NK-92 treated with Interleukin-12 subunit alpha and Interleukin-12 subunit beta, amount 100 ng/mL, for 24 hours (cell line): ENCODE data around the gene RAB9A.
A peak's percentile ranks its signal among the peaks of the same experiment; 100 is the strongest.
"Not testable (repeated sequence)": the region's sequence is repeated elsewhere in the genome, so short reads cannot be mapped to it uniquely, and the experiment has no call there.

Experiments used
- DNase-seq: peaks from one replicate; lab custom pipeline; 2025; lab: John Stamatoyannopoulos, UW

Gene RAB9A

DNA sequence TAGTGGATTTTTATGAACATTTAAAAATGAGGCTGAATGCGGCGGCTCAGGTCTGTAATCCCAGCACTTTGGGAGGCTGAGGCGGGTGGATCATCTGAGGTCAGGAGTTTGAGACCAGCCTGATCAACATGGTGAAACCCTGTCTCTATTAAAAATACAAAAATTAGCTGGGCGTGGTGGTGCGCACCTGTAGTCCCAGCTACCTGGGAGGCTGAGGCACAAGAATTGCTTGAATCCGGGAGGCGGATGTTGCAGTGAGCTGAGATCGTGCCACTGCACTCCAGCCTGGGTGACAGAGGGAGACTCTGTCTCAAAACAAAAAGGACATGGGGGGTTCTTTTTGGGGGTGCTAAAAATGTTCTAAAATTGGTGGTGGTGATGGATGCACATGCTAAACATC, 19.2 kb upstream of the RAB9A start:
- DNase-seq = not testable (repeated sequence)

DNA sequence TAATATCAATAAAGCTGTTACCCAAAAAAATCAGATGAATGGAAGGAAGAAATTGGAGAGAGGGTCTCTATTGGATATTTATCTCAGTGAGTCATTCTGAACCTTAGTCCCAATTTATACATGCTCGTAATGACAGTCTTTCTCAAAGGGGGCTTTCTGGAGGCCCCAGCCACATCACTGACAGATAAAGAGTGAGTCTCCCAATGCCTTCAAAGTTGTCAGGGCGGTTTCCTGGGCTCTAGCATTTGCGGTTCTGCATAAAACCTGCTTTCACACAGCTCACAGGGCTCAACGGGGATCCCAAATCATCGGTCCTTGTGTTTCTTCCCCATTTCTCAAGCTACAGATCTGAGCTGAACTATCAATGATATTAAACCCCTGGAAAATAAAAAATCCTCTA, 18.7 kb upstream of the RAB9A start:
- no peak for DNase-seq

DNA sequence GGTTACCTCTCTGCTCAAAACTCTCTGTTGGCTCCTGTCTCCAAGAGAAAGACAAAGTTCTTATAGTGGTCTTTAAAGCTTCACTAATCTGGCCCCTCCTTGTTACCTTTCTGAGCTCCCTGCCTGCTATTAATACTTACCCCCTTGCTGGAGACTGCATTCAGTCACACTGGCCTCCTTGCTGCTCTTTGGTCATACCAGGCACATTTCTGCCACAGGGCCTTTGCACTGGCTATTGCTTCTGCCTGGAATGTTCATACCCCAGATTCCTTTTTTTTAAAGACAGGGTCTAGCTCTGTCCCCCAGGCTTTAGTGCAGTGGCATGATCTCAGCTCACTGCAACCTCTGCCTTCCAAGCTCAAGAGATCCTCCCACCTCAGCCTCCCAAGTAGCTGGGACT, 15.9 kb upstream of the RAB9A start:
- no peak for DNase-seq

DNA sequence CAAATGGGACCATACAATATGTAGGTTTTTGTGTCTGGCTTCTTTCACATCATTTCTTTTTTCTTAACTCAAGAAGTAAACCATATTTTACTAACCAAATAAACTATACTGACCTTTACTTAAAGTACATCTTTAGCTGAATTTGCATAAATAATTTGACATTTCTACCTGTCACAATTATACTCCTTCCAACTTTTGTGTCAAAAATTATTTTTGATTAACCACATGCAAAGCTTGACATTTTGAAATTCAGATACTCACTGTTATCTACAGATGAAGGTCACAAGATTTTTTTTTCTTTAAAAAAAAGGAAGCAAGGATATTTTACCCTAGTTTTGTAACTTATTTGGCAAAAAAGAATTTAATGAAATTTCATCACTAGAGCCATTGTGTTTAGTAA, 12.0 kb upstream of the RAB9A start:
- DNase-seq = no peak

DNA sequence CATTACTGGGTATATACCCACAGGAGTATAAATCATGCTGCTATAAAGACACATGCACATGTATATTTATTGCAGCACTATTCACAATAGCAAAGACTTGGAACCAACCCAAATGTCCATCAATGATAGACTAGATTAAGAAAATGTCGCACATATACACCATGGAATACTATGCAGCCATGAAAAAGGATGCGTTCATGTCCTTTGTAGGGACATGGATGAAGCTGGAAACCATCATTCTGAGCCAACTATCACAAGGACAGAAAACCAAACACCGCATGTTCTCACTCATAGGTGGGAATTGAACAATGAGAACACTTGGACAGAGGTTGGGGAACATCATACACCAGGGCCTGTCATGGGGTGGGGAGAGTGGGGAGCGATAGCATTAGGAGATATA, 9.2 kb upstream of the RAB9A start:
- DNase-seq = not testable (repeated sequence)

DNA sequence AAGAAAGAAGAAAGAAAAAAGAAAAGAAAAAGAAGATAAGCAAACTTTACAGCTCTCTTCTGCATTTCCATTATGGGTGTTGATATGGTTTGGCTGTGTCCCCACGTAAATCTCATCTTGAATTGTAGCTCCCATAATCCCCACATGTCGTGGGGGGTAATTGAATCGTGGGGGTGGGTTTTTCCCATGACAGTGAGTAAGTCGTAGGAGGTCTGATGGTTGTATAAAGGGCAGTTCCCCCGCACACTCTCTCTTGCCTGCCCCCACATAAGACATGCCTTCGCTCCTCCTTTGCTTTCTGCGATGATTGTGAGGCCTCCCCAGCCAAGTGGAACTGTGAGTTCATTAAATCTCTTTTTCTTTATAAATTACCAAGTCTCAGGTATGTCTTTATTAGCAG, 7.3 kb upstream of the RAB9A start:
- DNase-seq = no peak

DNA sequence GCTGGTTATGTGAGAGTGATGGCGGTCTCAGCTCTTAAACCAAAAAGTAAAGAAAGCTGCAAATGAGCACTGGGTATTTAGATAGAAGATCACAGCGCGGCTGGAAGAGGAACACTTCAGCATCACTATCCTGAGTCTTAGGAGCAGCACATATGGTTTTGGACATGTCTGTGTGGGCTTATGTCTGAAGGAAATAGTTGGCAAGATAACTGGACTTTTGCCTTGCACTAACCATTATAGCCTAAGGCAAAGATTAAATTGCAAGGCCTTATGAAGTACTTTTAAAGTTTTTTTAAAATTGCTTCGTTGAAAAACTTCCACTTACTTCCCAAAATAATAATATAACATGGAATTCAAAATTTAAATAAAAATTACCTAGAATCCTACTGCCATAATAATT, 4.6 kb upstream of the RAB9A start:
- DNase-seq = no peak

DNA sequence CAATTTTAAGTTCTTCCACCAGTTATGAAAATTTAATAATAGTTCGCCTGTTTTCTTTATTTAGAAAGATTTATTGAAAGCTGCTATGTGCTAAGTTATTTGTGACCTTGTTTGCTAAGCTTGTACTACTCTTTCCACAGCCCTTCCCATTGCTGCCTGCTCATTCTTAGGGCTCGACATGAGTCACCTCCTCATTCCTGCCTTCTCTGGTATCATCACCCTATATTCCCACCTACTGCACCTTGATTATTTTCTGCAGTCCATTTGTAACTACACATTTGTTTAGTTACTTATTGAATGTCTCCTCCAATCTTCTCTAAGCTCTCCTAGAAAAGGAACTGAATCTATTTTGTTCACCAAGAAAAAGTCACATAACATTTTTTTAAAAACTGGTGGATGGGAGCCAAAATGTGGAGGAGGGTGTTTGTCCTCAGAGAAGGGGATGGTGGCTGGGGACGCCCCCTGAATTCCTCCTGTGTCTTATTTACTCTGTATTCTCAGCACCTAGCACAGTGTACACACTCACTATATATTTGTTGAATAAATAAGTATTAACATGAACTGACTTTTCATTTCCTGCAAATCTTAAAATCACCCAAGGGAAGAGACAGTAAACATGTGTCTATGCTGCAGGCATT, 3.7 kb upstream of the RAB9A start:
- no peak for DNase-seq

DNA sequence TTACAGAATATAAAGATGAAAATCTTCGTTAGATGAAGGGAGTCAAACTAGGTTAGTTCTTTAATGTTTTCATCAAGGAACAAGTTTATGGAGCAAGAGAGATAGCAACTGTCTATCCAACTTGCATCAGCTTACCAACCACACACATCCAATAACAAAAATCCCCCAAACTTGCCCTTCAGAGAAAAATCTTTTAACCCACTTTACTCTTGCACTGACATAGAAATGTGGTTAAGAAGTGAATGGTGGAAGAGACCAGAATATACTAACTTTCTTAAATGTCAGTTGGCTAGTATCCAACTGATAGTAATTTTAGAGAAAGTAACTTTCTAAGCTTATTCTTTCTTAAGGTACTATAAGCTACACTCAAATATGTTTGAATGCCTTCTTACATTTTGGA, 1.7 kb upstream of the RAB9A start:
- no peak for DNase-seq

DNA sequence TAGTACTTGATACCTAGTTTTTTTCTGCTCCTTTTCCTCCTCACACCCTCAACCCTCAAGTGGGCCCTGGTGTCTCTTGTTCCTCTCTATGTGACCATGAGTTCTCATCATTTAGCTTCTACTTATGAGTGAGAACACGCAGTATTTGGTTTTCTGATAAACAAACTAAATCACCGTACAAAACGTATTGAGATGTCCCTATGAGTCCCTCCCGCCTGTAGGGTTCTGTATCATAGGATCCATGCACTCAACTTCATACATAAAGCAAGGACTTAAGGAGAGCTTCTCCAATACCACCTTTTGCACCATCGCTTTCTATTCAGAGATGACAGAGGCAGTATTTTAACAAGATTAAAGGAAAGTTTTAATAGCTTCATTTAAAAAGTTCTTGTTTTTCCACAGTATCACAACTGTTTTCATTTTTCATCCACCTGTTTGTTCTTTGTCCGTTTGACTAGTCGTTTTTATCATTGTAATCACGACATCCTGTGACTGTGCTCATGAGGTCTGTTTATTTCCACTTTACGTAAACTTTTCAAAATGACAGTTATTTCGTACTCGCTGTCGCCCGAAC, 457 bp upstream of the RAB9A start:
- no peak for DNase-seq

DNA sequence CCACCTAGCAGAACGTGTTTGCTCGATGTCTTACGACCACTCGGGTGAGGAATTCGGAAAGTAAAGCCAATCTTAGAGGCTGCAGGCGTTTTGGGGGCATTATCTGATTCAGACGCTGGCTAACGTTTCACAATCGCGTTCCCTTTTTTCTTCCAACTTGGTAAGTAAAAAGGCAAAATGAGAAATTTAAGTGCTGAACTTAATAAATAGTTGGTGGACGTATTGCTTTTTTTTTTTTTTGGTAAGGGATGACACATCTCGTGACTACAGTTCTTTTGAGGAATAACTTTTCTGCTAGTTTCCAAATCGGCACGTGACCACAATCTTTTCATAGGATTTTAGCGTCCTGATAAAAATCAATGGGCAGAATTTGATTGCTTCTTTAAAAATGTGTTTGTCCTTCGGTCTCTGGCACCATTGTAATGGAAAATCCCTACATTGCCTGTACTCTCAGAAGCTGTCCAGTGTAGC, 848 bp downstream of the RAB9A start:
- no peak for DNase-seq

DNA sequence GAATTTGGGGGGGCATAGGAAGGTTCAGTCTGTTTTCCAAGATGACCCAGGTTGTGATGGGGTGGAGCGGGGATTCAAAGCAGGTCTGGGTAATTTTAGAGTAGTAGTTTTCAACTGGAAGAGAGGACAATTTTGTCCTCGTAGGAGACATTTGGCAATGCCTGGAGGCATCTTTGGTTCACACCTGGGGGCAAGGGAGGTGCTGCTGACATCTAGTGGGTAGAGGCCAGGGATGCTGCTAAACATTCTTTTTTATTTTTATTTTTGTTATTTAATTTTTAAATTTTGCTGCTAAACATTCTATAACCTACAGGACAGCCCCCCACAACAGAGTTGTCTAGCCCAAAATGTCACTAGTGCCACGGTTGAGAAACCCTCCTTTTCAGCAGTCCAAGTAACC, 1.9 kb downstream of the RAB9A start:
- DNase-seq = peak; percentile 1

DNA sequence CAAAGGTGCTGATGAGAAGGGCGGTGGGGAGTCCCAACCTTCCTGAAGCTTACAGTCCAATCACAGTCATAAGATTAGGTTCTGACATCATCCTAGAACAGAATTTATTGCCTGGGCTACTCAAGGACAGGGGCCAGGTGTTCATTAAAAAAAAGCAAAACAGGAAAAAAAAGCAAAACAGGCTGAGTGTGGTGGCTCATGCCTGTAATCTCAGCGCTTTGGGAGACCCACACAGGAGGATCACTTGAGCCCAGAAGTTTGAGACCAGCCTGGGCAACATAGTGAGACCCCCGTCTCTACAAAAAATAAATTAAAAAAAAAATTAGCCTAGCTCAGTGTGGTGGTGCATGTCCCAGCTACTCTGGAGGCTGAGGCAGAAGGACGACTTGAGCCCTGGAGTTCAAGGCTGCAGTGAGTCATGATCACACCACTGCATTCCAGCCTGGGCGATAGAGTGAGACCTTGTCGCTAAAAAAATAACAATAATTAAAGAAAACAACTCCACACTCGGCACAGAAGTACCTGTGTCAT, 3.0 kb downstream of the RAB9A start:
- DNase-seq = no peak

DNA sequence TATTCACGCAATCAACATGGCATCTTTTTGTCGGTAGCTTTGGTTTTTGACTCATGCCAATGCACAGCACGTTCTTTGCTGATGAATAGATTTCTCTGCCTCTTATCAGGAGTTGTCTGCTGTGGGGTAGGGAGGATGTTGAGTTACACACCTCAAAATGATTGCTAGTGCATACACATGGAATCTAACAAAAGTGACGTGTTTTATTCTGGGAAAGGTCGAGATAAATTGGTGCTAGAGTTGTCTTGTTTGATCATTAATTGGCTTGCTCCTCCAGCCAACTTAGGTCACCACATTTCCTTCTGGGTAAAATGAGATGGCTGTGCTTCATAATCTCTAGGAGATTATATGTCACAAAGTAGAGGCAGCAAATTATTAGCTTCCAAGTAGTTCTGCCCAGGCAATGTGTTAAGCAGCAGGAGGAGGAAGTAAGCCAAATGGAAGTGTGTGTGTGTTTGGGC, 3.9 kb downstream of the RAB9A start:
- DNase-seq = no peak

DNA sequence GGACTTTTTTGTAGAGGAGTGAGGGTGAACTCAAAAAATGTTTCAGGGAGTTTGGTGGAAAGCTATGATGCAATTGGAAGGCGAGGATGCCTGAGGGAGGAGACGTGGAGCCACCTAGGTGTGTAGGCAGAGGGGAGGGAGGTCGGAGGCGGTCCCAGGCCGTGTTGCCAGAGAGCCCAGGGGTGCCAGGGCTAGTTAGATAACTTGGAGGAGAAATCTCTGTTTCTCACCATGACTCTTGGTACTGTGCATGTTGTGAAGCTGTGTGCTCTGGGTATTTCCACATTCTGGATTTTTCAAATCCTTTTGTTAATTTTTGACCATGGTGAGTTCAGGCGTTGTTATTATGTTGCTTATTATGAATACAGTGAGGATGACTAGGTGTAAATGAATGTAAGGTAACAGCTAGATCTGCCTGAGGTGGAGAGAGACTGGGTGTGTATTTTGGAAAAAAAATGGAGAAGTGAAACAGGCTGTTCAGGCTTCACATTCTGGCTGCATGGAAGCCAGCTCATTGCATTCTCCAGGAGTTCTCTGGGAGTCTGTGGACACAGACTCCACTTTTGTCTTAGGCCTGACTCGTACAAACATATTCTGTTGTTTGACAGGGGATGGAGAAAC, 4.5 kb downstream of the RAB9A start:
- DNase-seq = no peak

DNA sequence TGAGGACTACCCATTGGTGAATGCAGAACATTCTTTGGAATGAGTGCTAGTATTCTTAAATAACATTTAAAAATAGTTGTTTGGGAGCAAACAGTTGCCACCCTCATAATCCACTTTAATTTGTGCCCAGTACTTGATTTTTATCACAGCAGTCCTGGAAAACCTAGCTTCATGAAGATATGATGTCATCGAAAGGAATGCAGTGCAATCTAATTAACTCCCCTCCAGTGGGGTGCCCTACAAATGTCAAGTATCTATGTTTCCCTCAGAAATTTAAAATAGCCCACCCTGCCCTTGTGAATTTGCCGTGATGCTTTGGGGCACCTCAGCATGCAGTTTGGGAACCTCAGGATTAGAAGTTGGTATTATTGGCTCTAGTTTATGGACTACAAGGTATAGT, 5.4 kb downstream of the RAB9A start:
- no peak for DNase-seq

DNA sequence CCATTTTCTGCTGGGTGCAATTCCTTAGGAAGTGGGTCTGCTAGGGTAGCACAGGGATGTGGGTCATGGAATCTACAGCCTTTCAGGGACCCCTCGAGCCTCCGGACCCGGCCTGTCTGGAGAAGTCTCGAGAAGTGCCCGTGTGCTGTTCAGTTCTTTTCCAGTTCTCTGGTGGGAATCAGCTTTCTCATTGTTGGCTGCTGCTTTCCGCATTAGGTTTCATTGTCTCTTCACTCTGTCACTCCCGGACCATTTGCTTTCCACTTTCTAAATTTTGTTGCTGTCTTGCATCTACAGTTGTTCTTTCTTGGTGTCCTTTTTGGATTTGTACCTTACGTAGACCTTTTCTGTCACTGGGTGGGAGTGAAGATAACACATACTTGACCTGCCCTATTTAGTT, 6.1 kb downstream of the RAB9A start:
- no peak for DNase-seq

DNA sequence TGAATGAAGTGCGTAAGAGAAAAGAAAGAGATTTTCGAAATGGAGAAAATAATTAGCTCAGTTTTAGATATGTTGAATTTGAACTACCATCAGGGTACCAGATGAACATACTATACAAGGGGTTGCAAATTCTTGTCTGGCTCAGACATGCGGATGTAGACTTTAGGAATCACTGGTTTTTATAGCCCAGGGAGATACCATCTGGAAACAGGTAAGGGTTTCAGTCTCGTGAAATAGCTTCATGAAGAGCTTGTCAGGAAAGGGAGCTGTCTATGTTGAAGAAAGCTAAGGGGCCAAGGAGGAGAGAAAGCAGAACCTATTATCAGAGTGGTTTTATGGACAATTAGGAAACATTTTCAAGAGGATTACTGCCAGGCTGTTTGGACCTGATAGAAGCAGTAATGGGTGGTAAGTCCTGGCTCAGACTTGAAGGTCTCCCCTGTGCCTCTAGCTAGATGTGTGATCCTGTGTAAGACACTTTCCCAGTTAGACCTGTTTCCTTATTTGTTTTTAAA, 6.7 kb downstream of the RAB9A start:
- DNase-seq = no peak

DNA sequence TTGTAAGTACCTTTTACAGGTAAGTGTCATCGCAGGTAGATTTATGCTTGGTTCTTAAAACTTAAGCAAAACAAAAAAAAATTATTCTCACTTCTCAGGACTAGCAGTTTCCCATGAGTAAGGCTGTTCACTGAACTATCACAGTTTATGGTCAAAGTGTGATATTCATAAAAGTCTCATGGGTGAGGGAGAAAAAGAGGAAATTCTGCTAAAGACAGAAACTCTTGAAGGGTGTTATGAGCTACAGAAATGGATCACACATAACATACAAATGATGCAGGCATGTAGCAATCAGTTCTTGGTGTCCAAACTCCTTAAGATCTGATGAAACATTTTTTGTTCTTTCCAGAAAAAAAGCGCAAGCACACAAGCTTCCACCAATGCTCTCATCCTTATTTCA, 8.5 kb downstream of the RAB9A start:
- no peak for DNase-seq

DNA sequence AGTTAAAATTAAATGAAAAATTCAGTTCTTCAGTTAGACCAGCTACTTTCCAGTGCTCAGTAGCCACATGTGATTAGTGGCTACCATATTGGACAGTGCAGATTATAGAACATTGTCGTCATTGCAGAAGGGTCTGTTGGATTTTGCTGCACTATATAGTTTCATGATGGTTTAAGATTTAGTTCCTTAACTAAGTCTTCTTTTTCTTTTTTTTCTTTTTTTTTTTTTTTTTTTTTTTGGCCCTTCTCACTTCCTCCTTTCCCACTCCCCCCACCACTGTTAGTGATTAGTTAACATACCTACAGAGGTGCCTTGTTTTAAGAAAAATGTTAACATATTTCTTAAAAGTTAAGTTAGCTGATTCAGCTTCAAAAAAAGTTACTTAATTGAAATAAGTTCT, 9.0 kb downstream of the RAB9A start:
- no peak for DNase-seq

DNA sequence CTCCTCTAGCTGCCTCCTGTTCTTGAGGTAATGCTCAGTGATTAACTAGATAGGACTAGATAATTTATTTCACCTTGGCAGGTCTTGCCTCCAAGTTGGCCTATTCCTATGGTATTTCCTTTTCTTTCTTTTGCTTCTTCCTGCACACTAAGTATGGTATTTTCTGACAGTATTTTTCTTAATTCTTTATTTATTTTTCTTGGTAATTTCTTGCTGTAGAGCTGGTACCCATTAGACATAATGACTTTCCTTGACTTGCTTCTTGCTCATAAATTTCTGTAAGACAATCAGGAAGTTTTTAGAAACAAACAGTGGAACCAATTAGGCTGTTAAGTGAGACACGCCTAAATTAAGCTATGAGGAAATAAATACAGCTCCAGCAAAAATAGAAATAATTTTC, 9.5 kb downstream of the RAB9A start:
- no peak for DNase-seq

DNA sequence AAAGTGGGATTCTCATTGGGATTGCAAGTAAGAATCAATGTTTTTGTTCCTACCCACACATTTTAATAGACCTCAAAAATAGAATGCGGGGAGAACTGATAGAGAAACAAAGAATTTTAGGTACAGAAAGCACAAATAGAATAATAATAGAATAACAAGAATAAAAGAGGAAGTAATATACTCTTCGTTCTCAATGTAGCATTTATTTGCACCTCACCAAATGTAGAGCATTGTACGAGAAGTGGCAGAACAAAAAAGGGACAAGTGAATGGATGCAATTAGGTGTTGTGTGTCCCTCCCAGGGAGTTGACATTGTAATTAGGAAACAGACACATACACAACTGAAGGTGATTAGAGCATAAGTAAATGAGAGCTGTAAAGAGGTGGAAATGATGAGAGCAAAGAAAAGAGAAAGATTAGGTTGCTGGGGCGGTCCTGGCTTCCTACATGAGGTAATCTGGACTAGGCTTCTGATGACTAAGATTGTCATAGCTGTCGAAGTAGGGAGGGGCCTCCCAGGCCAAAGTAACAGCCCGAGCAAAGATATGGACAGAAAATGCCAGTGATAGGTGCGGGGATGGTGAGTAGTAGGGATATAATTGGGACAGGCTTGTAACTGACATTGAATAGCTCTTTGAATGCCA, 10.4 kb downstream of the RAB9A start:
- DNase-seq = no peak

DNA sequence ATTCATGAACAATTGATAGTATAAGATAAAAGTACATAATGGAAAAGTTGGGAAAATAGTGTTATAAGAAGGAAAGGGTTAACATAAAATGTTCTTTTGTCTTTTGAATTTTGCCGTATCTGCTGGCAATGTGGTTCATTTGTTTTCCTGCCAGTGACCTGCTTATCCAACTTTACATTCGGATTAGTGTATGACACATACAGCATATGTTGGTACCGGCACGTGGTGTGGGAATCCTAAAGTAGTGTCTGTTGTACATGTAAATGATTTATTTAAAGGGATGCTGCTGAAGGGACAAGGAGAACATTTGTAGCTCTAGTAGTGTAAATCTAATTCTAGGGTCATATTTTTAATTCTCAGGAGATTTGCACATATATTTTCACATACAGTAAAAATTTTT, 11.5 kb downstream of the RAB9A start:
- DNase-seq = no peak
